Cerebellar nuclear complex (tissue), 1 donor: ENCODE measurements around the gene CDH6.

Experiments used
- DNase-seq, 2 experiments: peaks; one replicate each; lab custom pipeline; 2025; lab: John Stamatoyannopoulos, UW

CDH6 gene

GRCh38 chr5:31250201-31250600 lies 56.7 kb downstream of the CDH6 start:
- DNase-seq, result no peak

- DNase-seq, result no peak
These were observed 57.5 kb downstream of the CDH6 start for GRCh38 chr5:31251032-31251431.

- DNase-seq, result no peak
These were observed 61.6 kb downstream of the CDH6 start for GRCh38 chr5:31255041-31255440.

- no peak for DNase-seq
These were observed 74.8 kb downstream of the CDH6 start for GRCh38 chr5:31268256-31268655.

- DNase-seq, result no peak
These were observed 75.2 kb downstream of the CDH6 start for GRCh38 chr5:31268686-31269085.

GRCh38 chr5:31269259-31269658 lies 75.8 kb downstream of the CDH6 start:
- no peak for DNase-seq

- no peak for DNase-seq
These were observed 76.9 kb downstream of the CDH6 start for GRCh38 chr5:31270396-31270795.

- no peak for DNase-seq
These were observed 78.1 kb downstream of the CDH6 start for GRCh38 chr5:31271567-31271966.

- no peak for DNase-seq
These were observed 79.7 kb downstream of the CDH6 start for GRCh38 chr5:31273161-31273560.

GRCh38 chr5:31273631-31274378 lies 80.3 kb downstream of the CDH6 start:
- DNase-seq, result no peak

- no peak for DNase-seq
These were observed 86.7 kb downstream of the CDH6 start for GRCh38 chr5:31280210-31280609.

- DNase-seq, result no peak
These were observed 89.8 kb downstream of the CDH6 start for GRCh38 chr5:31283326-31283725.

- DNase-seq, result no peak
These were observed 91.5 kb downstream of the CDH6 start for GRCh38 chr5:31285025-31285424.

GRCh38 chr5:31287985-31288384 lies 94.5 kb downstream of the CDH6 start:
- DNase-seq, result no peak

- DNase-seq, result no peak
These were observed 95.9 kb downstream of the CDH6 start for GRCh38 chr5:31289429-31289828.

GRCh38 chr5:31291323-31291854 lies 97.9 kb downstream of the CDH6 start:
- DNase-seq, result no peak

GRCh38 chr5:31300501-31300900 lies 107.0 kb downstream of the CDH6 start:
- no peak for DNase-seq

GRCh38 chr5:31301833-31302232 lies 108.3 kb downstream of the CDH6 start:
- no peak for DNase-seq

GRCh38 chr5:31303688-31304087 lies 110.2 kb downstream of the CDH6 start:
- DNase-seq, result no peak

GRCh38 chr5:31317665-31318064 lies 124.2 kb downstream of the CDH6 start:
- DNase-seq, result no peak

- no peak for DNase-seq
These were observed 125.8 kb downstream of the CDH6 start for GRCh38 chr5:31319335-31319734.

GRCh38 chr5:31322946-31323345 lies 129.5 kb downstream of the CDH6 start:
- no peak for DNase-seq

GRCh38 chr5:31324842-31325241 lies 131.4 kb downstream of the CDH6 start:
- DNase-seq, result no peak
